HG03460 (cell line): ENCODE data around the gene TAF4.
"Not testable (repeated sequence)": the region's sequence is repeated elsewhere in the genome, so short reads cannot be mapped to it uniquely, and the experiment has no call there.

Source experiments
- ATAC-seq: cut with Tn5 transposase; IDR thresholded peaks from one replicate; pipeline ENCODE4 v1.9.1; 2021; ENCODE audit not compliant: unreplicated experiment

The TAF4 gene

GRCh38 chr20:61949714-61950640 is 115.7 kb downstream of the TAF4 start:
- no peak for ATAC-seq

DNA sequence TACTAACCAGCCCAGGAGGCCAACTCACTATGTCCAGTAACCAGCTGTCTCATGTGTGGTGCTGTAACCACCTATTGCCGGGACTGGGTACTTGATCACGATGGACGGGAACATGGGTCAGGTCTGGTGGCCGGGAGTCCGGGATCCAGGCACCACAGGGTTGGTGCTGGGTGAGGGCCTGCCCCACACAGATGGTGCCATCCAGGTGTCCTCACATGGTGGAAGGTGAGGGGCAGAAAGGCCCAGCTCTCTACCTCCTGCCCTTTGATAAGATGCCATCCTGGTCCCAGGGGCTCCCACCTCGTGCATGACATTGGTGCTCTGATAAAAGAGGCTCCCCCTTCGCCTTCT is 116.3 kb downstream of the TAF4 start:
- ATAC-seq, result no peak

DNA sequence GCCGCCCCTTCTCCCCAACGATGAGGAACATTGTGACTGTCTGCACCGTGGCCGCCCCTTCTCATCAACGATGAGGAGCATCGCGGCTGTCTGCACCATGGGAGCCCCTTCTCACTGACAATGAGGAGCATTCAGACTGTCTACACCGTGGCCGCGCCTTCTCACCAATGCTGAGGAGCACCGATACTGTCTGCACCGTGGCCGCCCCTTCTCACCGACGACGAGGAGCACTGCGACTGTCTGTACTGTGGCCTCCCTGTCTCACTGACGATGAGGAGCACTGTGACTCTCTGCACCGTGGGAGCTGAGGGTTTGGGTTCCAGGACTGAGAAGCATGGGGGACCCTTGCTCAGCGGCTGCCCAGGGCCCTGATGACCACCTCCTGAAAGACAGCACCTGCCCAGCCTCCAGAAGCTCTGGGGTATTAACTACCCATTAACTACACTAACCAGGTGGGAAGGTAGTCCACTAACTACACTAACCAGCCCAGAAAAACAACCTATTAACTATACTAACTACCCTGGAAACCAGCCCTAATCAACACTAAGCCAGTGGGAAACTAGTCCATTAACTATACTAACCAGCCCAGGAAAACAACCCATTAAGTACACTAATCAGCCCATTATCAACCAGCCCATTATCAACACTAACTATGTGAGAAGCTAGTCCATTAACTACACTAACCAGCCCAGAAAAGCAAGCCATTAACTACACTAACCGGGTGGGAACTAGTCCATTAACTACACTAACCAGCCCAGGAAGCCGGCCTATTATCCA is 116.9 kb downstream of the TAF4 start:
- ATAC-seq, result no peak

DNA sequence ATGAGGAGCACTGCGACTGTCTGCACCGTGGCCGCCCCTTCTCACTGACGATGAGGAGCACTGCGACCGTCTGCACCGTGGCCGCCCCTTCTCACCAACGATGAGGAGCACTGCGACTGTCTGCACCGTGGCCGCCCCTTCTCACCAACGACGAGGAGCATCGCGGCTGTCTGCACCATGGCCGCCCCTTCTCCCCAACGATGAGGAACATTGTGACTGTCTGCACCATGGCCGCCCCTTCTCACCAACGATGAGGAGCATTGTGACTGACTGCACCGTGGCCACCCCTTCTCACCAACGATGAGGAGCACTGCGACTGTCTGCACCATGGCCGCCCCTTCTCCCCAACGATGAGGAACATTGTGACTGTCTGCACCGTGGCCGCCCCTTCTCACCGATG is 117.6 kb downstream of the TAF4 start:
- ATAC-seq, result not testable (repeated sequence)

DNA sequence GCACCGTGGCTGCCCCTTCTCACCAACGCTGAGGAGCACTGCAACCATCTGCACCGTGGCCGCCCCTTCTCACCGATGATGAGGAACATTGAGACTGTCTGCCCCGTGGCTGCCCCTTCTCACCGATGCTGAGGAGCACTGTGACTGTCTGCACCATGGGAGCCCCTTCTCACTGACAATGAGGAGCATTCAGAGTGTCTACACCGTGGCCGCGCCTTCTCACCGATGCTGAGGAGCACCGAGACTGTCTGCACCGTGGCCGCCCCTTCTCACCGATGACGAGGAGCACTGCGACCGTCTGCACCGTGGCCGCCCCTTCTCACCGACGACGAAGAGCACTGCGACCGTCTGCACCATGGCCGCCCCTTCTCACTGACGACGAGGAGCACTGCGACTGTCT is 120.2 kb downstream of the TAF4 start:
- ATAC-seq, result not testable (repeated sequence)

DNA sequence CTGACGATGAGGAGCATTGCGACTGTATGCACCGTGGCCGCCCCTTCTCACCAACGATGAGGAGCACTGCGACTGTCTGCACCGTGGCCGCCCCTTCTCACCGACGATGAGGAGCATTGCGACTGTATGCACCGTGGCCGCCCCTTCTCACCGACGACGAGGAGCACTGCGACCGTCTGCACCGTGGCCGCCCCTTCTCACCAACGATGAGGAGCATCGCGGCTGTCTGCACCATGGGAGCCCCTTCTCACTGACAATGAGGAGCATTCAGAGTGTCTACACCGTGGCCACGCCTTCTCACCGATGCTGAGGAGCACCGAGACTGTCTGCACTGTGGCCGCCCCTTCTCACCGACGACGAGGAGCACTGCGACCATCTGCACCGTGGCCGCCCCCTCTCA is 120.7 kb downstream of the TAF4 start:
- ATAC-seq, result not testable (repeated sequence)

GRCh38 chr20:61942526-61942925 is 123.2 kb downstream of the TAF4 start:
- ATAC-seq, result no peak

GRCh38 chr20:61941721-61942405 is 123.8 kb downstream of the TAF4 start:
- ATAC-seq, result no peak

DNA sequence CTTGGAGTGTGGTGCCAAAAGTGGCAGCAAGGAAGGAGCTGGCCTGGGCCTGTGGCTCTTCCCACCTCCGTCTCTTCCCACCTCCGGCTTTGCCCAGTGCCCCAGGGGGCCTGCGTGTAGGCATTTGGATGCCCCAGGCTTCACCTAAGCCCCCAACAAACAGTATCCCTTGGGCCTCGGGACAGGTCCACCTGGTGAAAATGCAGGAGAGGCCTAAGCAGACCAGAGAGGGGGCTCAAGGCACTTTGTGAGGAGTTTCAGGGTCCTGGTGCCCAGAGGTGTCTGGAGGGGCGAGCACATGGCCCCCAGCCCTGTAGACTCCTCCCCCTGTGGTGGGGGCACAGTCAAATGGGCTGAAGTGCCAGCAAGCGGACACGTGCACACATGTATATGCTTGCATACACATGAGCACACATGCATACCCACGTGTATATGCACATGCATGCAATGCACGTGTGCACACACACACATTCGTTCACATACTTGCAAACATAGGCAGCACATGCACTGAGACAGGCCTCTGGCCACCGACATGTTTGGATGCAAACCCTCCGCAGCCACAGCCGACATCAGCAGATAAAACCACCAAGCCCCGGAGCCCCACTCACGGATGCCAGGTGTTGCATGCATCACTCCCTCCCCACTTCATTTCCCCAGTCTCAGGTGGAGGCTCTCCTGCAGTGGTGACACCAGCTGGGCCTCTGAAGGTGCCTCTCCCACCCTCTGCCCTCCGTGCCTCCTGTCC is 124.5 kb downstream of the TAF4 start:
- ATAC-seq, result no peak

GRCh38 chr20:61940491-61940890 is 125.2 kb downstream of the TAF4 start:
- no peak for ATAC-seq

GRCh38 chr20:61939691-61940360 is 125.9 kb downstream of the TAF4 start:
- no peak for ATAC-seq

DNA sequence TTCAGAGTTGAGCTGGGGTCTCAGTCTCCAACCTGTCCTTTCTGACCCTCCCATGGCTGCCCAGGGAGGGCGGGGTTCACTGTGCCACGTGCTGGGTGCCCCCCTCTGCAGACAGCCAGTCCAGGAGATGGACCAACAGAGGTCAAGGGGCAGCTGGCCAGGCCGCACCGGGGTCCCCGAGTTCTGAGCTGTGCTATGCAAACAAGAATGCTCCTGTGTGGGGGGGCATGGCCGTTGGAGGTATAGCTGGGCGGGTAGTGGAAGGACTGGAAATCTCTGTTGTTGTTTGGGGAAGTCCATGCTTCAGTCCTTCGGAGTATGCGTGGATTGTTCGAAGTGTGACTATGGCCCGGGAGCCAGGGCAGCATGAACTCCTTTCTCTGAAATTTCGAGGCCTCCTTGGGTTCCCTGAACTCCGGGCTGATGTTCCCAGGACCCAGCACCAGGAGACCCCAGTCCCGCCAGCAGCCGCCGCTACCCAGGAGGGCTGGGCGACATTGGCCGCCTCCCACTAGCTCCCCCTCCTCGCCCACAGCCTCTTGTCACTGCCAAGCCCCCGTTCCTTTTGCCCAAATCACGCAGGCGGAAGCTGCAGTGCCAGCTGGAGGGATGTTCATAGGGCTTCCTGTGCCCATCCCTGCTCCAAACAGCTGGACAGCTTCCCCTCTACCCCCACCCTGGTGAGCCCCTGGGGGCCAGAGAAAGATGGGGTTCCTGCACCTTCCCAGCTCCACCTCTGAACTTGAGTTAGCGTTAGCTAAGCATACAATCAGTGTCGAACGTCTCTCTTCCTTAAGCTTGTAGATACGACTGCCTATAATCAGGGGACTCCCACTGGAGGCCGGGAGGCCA is 126.6 kb downstream of the TAF4 start:
- ATAC-seq, result no peak

DNA sequence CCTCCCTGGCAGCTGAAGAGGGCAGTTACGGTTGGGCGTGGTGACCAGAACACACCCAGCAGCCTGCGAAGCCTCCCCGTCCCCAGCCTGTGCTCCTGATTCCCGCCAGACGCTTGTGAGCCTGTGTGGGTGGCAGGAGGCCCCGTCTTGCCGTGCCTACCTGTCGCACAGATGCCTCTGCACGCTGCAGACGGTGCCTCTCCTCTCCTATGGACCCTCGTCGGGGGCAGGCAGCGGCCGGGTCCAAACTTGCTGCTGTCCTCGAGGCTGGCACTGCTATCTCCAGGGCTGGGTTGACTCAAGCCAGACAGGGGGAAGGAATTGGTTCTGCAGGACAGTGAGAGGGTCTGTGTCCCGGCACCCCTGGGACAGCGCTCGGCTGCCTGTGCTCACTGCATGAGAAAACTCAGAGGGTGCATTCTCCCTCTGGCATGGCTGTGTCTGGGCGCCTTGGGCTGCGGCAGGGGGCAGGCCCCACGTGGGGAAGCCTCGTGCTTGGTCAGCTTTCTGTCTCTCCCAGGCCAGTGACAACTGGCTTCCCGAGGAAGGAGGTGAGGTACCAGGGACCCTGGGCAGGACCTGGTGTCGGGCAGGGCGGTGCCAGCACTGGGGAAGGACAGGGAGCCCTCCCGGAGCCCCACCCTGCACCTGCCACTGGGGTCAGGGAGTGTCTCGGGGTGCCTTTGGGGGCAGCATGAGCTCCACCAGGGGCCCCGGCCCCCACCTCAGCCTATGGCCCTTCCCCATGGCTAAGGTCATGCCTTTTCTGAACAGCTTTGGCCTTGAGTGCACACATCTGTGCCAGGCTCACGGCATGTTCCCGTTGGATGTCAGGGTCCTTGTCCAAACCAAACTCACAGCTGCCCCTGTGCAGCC is 127.5 kb downstream of the TAF4 start:
- no peak for ATAC-seq

DNA sequence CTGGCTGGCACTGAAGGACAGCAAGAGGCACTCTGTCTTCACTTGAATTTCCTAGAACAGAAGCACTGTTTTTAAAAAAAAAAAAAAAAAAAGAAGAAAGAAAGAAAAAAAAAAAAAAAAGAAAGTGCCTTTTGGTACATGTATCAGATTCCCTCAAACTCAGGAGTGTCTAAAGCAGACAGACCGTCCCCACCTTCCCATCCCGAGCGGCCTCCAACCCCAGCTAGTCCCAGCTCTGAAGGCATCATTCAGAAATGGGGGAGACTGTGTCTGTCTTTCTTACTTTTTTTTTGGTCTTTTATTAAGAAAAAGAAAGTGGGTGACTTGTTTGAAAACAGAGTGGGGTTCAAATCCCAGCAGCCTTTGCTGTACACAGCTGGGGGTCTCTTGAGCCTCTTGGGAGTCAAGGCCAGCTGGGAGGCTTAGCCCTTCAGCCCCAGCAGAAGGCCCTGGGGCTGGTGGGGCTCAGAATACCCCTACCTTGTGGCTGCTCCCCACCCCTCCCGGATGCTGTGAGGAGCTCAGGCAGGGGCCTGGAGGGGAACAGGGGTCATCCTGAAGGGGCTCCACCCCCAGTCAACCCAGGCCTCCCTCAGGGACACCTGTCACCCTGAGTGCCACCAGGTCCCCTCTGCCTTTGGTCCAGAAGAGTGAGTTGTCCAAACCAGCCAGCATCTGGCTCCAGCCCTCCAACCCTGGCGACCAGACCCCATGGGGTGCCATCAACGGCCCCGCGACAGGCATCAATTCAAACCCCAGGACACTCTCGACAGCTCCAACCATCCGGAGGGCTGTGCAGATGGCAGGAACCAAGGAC is 128.3 kb downstream of the TAF4 start:
- ATAC-seq, result no peak

- no peak for ATAC-seq
Observed at GRCh38 chr20:61936701-61937131, 129.0 kb downstream of the TAF4 start.

GRCh38 chr20:61935926-61936700 is 129.6 kb downstream of the TAF4 start:
- ATAC-seq, result no peak
